IMR-90 (cell line): ENCODE results near the gene STRA6. TPM values are rescaled to one million over a fixed set of nuclear protein-coding genes. Genes with fewer than 3 reads are reported as not detected.

Experiments used
- ATAC-seq: fragments of 200-7000 bp; cut with Tn5 transposase; 2 replicates; pipeline ENCODE4 v1.9.1; 2020; ENCODE audit warnings: low read depth, mild to moderate bottlenecking, moderate library complexity
- BruUV-seq: library from RNA; stranded (reverse); fragments of 400-500 nt; replicated peaks from 2 replicates; lab custom pipeline; 2021; lab: Mats Ljungman, UMichigan
- CTCF ChIA-PET: fragments of 300-600 bp; formaldehyde crosslinking; extraction: SDS; loops from one replicate; lab custom pipeline; 2021; ENCODE audit warnings: antibody characterized with exemption; lab: Yijun Ruan, JAX
- POLR2A ChIA-PET: fragments of 300-600 bp; sonication (Branson Sonifier 250); formaldehyde crosslinking; loops from one replicate; lab custom pipeline; 2022; ENCODE audit warnings: antibody characterized with exemption; ENCODE audit not compliant: unreplicated experiment; lab: Charles Lee
- DNase-seq: peaks from one replicate; pipeline ENCODE4 v3.0.0; 2013
- H2AFZ ChIP-seq: replicated peaks from 2 replicates; pipeline ENCODE3; 2013; ENCODE audit warnings: low read length, mild to moderate bottlenecking; ENCODE audit not compliant: poor library complexity
- H2AK5ac ChIP-seq: 2 replicates; pipeline ENCODE4 v1.6.1; 2013; ENCODE audit warnings: low read depth, low read length, inconsistent platforms
- H2AK9ac ChIP-seq: replicated peaks from 2 replicates; pipeline ENCODE3; 2013; ENCODE audit warnings: mild to moderate bottlenecking, low read depth, low read length, moderate library complexity; ENCODE audit not compliant: poor library complexity
- H2BK120ac ChIP-seq: 2 replicates; pipeline ENCODE4 v1.6.1; 2013; ENCODE audit warnings: low read depth, low read length, inconsistent platforms
- H2BK15ac ChIP-seq: 3 replicates; pipeline ENCODE4 v1.6.1; 2013; ENCODE audit warnings: low read depth, low read length, inconsistent platforms
- H2BK20ac ChIP-seq: 2 replicates; pipeline ENCODE4 v1.6.1; 2013; ENCODE audit warnings: low read depth, mild to moderate bottlenecking, inconsistent platforms, low read length, moderate library complexity
- H2BK5ac ChIP-seq: 2 replicates; pipeline ENCODE4 v1.6.1; 2013; ENCODE audit warnings: mild to moderate bottlenecking, low read depth, low read length, inconsistent platforms; ENCODE audit not compliant: poor library complexity, severe bottlenecking
- H3K14ac ChIP-seq: replicated peaks from 2 replicates; pipeline ENCODE4 v1.6.1; 2013; ENCODE audit warnings: low read depth, low read length, inconsistent platforms
- H3K18ac ChIP-seq: 2 replicates; pipeline ENCODE4 v1.6.1; 2013; ENCODE audit warnings: low read depth, low read length, control low read depth
- H3K23ac ChIP-seq: 2 replicates; pipeline ENCODE4 v1.6.1; 2013; ENCODE audit warnings: low read depth, low read length, inconsistent platforms
- H3K27ac ChIP-seq: 2 replicates; pipeline ENCODE4 v1.5.1; 2013; ENCODE audit warnings: mild to moderate bottlenecking, control low read depth, low read length; ENCODE audit not compliant: insufficient read depth
- H3K27me3 ChIP-seq: 2 replicates; pipeline ENCODE4 v1.6.1; 2013; ENCODE audit warnings: low read length; ENCODE audit not compliant: control insufficient read depth, insufficient read depth
- H3K36me3 ChIP-seq: 2 replicates; pipeline ENCODE4 v1.6.1; 2013; ENCODE audit warnings: low read length, mixed read lengths; ENCODE audit not compliant: control insufficient read depth, insufficient read depth
- H3K4ac ChIP-seq: 2 replicates; pipeline ENCODE4 v1.6.1; 2013; ENCODE audit warnings: low read depth, low read length, inconsistent platforms
- H3K4me1 ChIP-seq: 2 replicates; pipeline ENCODE4 v1.6.1; 2013; ENCODE audit warnings: low read length, mixed read lengths; ENCODE audit not compliant: control insufficient read depth, insufficient read depth
- H3K4me2 ChIP-seq: 2 replicates; pipeline ENCODE4 v1.6.1; 2013; ENCODE audit warnings: low read depth, mild to moderate bottlenecking, control low read depth, low read length, moderate library complexity
- H3K4me3 ChIP-seq: 2 replicates; pipeline ENCODE4 v1.5.1; 2013; ENCODE audit warnings: low read depth, mild to moderate bottlenecking, control low read depth, low read length, moderate library complexity; ENCODE audit not compliant: insufficient read depth
- H3K56ac ChIP-seq: 2 replicates; pipeline ENCODE4 v1.6.1; 2013; ENCODE audit warnings: low read length, inconsistent platforms; ENCODE audit not compliant: insufficient read depth; ENCODE audit errors: extremely low read depth
- H3K79me1 ChIP-seq, 2 experiments: 2 replicates each; pipeline ENCODE4 v1.6.1; 2013; ENCODE audit warnings: low read length in 2 of 2, inconsistent platforms in 1 of 2, low read depth in 1 of 2
- H3K9ac ChIP-seq: 2 replicates; pipeline ENCODE4 v1.6.1; 2013; ENCODE audit warnings: low read depth, low read length, control low read depth
- H3K9me1 ChIP-seq: 2 replicates; pipeline ENCODE4 v1.6.1; 2013; ENCODE audit warnings: low read length, inconsistent platforms; ENCODE audit not compliant: insufficient read depth
- H3K9me3 ChIP-seq: 2 replicates; pipeline ENCODE4 v1.6.1; 2013; ENCODE audit warnings: low read length; ENCODE audit not compliant: control insufficient read depth, insufficient read depth
- H4K20me1 ChIP-seq: 2 replicates; pipeline ENCODE4 v1.6.1; 2013; ENCODE audit warnings: low read length, inconsistent platforms; ENCODE audit not compliant: insufficient read depth
- H4K5ac ChIP-seq: 2 replicates; pipeline ENCODE4 v1.6.1; 2013; ENCODE audit warnings: mild to moderate bottlenecking, low read depth, low read length, control low read depth
- H4K8ac ChIP-seq, 2 experiments: 2 replicates each; pipeline ENCODE4 v1.6.1; 2013; ENCODE audit warnings: low read depth in 2 of 2, low read length in 2 of 2, control low read depth in 1 of 2, inconsistent platforms in 1 of 2
- H4K91ac ChIP-seq: 2 replicates; pipeline ENCODE4 v1.6.1; 2013; ENCODE audit warnings: low read depth, low read length, inconsistent platforms; ENCODE audit not compliant: insufficient read depth
- BHLHE40 ChIP-seq: fragments of 150-350 bp; IDR thresholded peaks from 2 replicates; pipeline ENCODE4 v1.6.1; 2016; ENCODE audit warnings: mild to moderate bottlenecking, low read depth, low read length
- CEBPB ChIP-seq: IDR thresholded peaks from 2 replicates; pipeline ENCODE4 v1.6.1; 2012; ENCODE audit warnings: low read depth, low read length, improper control_type of control experiment
- CHD1 ChIP-seq: IDR thresholded peaks from 2 replicates; pipeline ENCODE4 v1.6.1; 2012; ENCODE audit warnings: low read depth, low read length, improper control_type of control experiment
- FOS ChIP-seq: fragments of 150-350 bp; IDR thresholded peaks from 2 replicates; pipeline ENCODE4 v1.6.1; 2016; ENCODE audit warnings: low read depth, low read length
- MAFK ChIP-seq: IDR thresholded peaks from 2 replicates; pipeline ENCODE4 v1.6.1; 2012; ENCODE audit warnings: low read depth, low read length, improper control_type of control experiment
- MAZ ChIP-seq: IDR thresholded peaks from 2 replicates; pipeline ENCODE4 v1.6.1; 2012; ENCODE audit warnings: low read depth, mild to moderate bottlenecking, low read length, improper control_type of control experiment, moderate library complexity, borderline replicate concordance
- MXI1 ChIP-seq: IDR thresholded peaks from 2 replicates; pipeline ENCODE4 v1.6.1; 2012; ENCODE audit warnings: low read depth, mild to moderate bottlenecking, low read length, moderate library complexity, borderline replicate concordance
- NFE2L2 ChIP-seq: fragments of 150-350 bp; IDR thresholded peaks from 2 replicates; pipeline ENCODE4 v1.6.1; 2016; ENCODE audit warnings: low read depth, mild to moderate bottlenecking, low read length
- POLR2A ChIP-seq: IDR thresholded peaks from 2 replicates; pipeline ENCODE4 v1.6.1; 2012; ENCODE audit warnings: mild to moderate bottlenecking, low read depth, low read length
- RAD21 ChIP-seq: IDR thresholded peaks from 2 replicates; pipeline ENCODE4 v1.6.1; 2012; ENCODE audit warnings: low read length, improper control_type of control experiment
- RCOR1 ChIP-seq: IDR thresholded peaks from 2 replicates; pipeline ENCODE4 v1.6.1; 2012; ENCODE audit warnings: mild to moderate bottlenecking, low read length, improper control_type of control experiment; ENCODE audit not compliant: insufficient replicate concordance
- RFX5 ChIP-seq: IDR thresholded peaks from 2 replicates; pipeline ENCODE4 v1.8.0; 2012; ENCODE audit warnings: low read depth, mild to moderate bottlenecking, low read length, moderate library complexity
- SMC3 ChIP-seq: fragments of 150-350 bp; IDR thresholded peaks from 2 replicates; pipeline ENCODE4 v1.6.1; 2016; ENCODE audit warnings: low read depth, mild to moderate bottlenecking, antibody characterized with exemption, low read length, moderate library complexity
- WGBS, 2 experiments: methylation state at CpG; one replicate each; pipeline versions ENCODE4 v1.1.5 to v1.1.7; 2013; ENCODE audit warnings: missing lambda C conversion rate in 2 of 2; ENCODE audit not compliant: insufficient read length in 1 of 2; ENCODE audit errors: extremely low coverage in 2 of 2; 5-methylcytosine and 5-hydroxymethylcytosine counted together
- dilution Hi-C: fragments of 300-500 bp; cut with HindIII; formaldehyde crosslinking; loops from one replicate; pipeline ENCODE4 v1.14.3; 2018; ENCODE audit warnings: low sequenced_read_pairs; ENCODE audit not compliant: unreplicated experiment
- in situ Hi-C: fragments of 300-500 bp; cut with MboI; formaldehyde crosslinking; loops from 3 replicates; pipeline ENCODE4 v1.14.3; 2019; ENCODE audit warnings: low sequenced_read_pairs, inconsistent platforms, mixed read lengths
- intact Hi-C: fragments of 100-400 bp; cut with micrococcal nuclease; formaldehyde crosslinking; loops from 2 replicates; pipeline ENCODE4 v1.10.0; 2022
- polyA plus RNA-seq, 3 experiments: library from polyadenylated mRNA; depleted of rRNA; stranded (reverse); fragments of >200 nt; gene quantifications; 2 replicates each; pipeline ENCODE4 v1.2.3, GENCODE V29; 2012; ENCODE audit warnings: low replicate concordance in 1 of 3
- total RNA-seq: library from RNA; depleted of rRNA; stranded (reverse); fragments of >200 nt; gene quantifications from 2 replicates; pipeline ENCODE4 v1.2.3, GENCODE V29; 2012
- TF ChIP-seq, protein P1 (sequence below): fragments of 150-350 bp; IDR thresholded peaks from 2 replicates; pipeline ENCODE4 v1.6.1; 2016; ENCODE audit warnings: low read depth, mild to moderate bottlenecking, low read length, moderate library complexity, borderline replicate concordance
- TF ChIP-seq, protein P2 (sequence below): conservative IDR thresholded peaks from 2 replicates; pipeline ENCODE4 v1.5.1; 2012; ENCODE audit warnings: mild to moderate bottlenecking, low read depth, low read length, improper control_type of control experiment
- TF ChIP-seq, protein P3 (sequence below): fragments of 150-350 bp; IDR thresholded peaks from 2 replicates; pipeline ENCODE4 v1.6.1; 2017; ENCODE audit warnings: mild to moderate bottlenecking, antibody characterized with exemption, low read length, low read depth

STRA6 gene
- total and polyA plus RNA-seq, 2 of the 4 experiments (the other 2 are of a cell fraction): 0.17 TPM; not detected in 1

DNA sequence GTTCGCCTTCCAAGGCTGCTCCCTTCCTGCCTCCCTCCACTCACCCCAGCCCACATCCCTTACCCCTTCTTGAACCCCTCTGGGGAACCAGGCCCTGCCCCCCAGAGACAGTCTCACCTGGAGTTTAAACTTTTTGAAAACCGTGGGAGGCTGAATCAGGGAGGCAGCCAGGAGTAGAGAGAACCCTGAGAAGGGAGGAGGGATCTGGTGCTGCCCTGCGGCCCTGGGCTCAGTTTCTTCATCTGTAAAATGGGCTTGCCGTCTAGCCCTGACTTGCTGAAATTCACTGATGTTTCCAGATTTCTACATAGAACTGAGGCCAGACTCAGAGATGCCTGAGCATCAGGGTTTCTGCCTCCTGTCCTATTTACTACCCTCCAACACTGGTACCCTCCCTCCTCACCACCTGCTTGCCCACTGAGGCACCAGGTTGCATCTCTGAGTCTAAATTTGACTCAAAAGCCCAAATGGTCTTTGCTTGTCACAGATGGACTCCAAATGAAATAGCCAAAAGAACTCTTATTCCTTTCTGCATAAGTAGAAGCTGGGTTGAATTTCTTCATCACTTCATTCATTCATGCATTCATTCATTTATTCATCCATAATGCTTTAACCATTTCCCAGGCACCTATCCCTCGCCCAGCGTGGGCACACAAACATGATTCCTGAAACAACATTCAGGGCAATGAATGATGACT is 11.9 kb upstream of the STRA6 start:
- Histone ChIP-seq H2BK5ac (no peak overlapping the region), H3K36me3 (no peaks in the 10 kb centered on the region), H3K4me2 (no peak overlapping the region; the same call in 1 of the 2 replicates), H2AK9ac (no peak overlapping the region), H3K18ac (no peak overlapping the region), H3K4me3 (no peak overlapping the region), H3K9me1 (no peaks in the 10 kb centered on the region), H3K27me3 (peaks cover 24% of the 10 kb centered on the region), H2AK5ac (no peak overlapping the region), H3K79me1 (no peaks in the 10 kb centered on the region), H3K14ac (no peak overlapping the region), H3K9me3 (no peaks in the 10 kb centered on the region), H2BK15ac (no peak overlapping the region), H3K27ac (no peak overlapping the region), H4K20me1 (no peaks in the 10 kb centered on the region), H3K4ac (no peak overlapping the region), H3K56ac (no peak overlapping the region), H2BK20ac (no peak overlapping the region), H4K91ac (no peak overlapping the region), H2BK120ac (no peak overlapping the region), H3K9ac (no peak overlapping the region), H3K23ac (no peak overlapping the region), H3K4me1 (peaks cover 11% of the 10 kb centered on the region; the same call in 1 of the 2 replicates), H4K5ac (no peak overlapping the region), H4K8ac (no peak overlapping the region), H2AFZ (no peak overlapping the region)
- ChIA-PET CTCF (no interaction called here), POLR2A (no interaction called here)
- dilution Hi-C loops (no loop called here), intact Hi-C loops (no loop called here), in situ Hi-C loops (no loop called here)
- TF ChIP-seq RFX5 (no peak), POLR2A (no peak), MAZ (no peak), RAD21 (no peak), BHLHE40 (no peak), CEBPB (no peak), FOS (no peak), MXI1 (no peak), RCOR1 (no peak), SMC3 (no peak), MAFK (no peak), CHD1 (no peak), NFE2L2 (no peak)
- TF ChIP-seq, protein P1, sequence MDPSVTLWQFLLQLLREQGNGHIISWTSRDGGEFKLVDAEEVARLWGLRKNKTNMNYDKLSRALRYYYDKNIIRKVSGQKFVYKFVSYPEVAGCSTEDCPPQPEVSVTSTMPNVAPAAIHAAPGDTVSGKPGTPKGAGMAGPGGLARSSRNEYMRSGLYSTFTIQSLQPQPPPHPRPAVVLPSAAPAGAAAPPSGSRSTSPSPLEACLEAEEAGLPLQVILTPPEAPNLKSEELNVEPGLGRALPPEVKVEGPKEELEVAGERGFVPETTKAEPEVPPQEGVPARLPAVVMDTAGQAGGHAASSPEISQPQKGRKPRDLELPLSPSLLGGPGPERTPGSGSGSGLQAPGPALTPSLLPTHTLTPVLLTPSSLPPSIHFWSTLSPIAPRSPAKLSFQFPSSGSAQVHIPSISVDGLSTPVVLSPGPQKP: no peak
- TF ChIP-seq, protein P2, sequence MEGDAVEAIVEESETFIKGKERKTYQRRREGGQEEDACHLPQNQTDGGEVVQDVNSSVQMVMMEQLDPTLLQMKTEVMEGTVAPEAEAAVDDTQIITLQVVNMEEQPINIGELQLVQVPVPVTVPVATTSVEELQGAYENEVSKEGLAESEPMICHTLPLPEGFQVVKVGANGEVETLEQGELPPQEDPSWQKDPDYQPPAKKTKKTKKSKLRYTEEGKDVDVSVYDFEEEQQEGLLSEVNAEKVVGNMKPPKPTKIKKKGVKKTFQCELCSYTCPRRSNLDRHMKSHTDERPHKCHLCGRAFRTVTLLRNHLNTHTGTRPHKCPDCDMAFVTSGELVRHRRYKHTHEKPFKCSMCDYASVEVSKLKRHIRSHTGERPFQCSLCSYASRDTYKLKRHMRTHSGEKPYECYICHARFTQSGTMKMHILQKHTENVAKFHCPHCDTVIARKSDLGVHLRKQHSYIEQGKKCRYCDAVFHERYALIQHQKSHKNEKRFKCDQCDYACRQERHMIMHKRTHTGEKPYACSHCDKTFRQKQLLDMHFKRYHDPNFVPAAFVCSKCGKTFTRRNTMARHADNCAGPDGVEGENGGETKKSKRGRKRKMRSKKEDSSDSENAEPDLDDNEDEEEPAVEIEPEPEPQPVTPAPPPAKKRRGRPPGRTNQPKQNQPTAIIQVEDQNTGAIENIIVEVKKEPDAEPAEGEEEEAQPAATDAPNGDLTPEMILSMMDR: no peak
- TF ChIP-seq, protein P3, sequence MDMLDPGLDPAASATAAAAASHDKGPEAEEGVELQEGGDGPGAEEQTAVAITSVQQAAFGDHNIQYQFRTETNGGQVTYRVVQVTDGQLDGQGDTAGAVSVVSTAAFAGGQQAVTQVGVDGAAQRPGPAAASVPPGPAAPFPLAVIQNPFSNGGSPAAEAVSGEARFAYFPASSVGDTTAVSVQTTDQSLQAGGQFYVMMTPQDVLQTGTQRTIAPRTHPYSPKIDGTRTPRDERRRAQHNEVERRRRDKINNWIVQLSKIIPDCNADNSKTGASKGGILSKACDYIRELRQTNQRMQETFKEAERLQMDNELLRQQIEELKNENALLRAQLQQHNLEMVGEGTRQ: no peak
- WGBS, 2 experiments: 0% methylated on average over 1 of the region's 6 CpGs; no CpG with 5 or more reads in 1 of the 2 experiments
- ATAC-seq (no peak), DNase-seq (no peak)
- no TSS peak for BruUV-seq
